Heart right ventricle (tissue), 16 donors: ENCODE measurements around the gene NHSL1. TPM values are rescaled to one million over a fixed set of nuclear protein-coding genes. Genes with fewer than 3 reads are reported as not detected.

ENCODE experiments used
- ATAC-seq, 8 donors: fragments of 200-7000 bp; cut with Tn5 transposase; one replicate each; pipeline ENCODE4 v1.9.1; 2020; ENCODE audit warnings: mild to moderate bottlenecking in 8 of 8, moderate library complexity in 8 of 8, moderate number of reproducible peaks in 1 of 8
- DNase-seq, 2 donors: peaks; one replicate each; pipeline ENCODE4 v3.0.0-alpha.2; 2020
- H3K27ac ChIP-seq, 10 donors: fragments of 200-600 bp; sonication (generic) in 2 of 10; one replicate each; pipeline versions ENCODE4 v1.5.0 to v1.8.0; 2020 to 2022; ENCODE audit warnings: mild to moderate bottlenecking in 3 of 10
- H3K27me3 ChIP-seq, 7 donors: fragments of 200-600 bp; one replicate each; pipeline ENCODE4 v1.8.0; 2021 to 2022; ENCODE audit warnings: mild to moderate bottlenecking in 2 of 7
- H3K36me3 ChIP-seq, 9 donors: fragments of 200-600 bp; sonication (generic) in 1 of 9; one replicate each; pipeline versions ENCODE4 v1.5.0 to v1.8.0; 2020 to 2022; ENCODE audit warnings: mild to moderate bottlenecking in 2 of 9
- H3K4me1 ChIP-seq, 9 donors: fragments of 200-600 bp; sonication (generic) in 1 of 9; one replicate each; pipeline versions ENCODE4 v1.5.0 to v1.8.0; 2020 to 2022; ENCODE audit warnings: mild to moderate bottlenecking in 4 of 9
- H3K4me3 ChIP-seq, 10 donors: fragments of 200-600 bp; sonication (generic) in 2 of 10; one replicate each; pipeline versions ENCODE4 v1.5.0 to v1.8.0; 2020 to 2022; ENCODE audit warnings: mild to moderate bottlenecking in 7 of 10, moderate library complexity in 2 of 10
- H3K9me3 ChIP-seq, 11 donors: fragments of 200-600 bp in 10 of 11; sonication (generic) in 2 of 11; one replicate each; pipeline versions ENCODE4 v1.5.0 to v1.8.0; 2013 to 2022; ENCODE audit warnings: mild to moderate bottlenecking in 2 of 11, control low read depth in 1 of 11, moderate library complexity in 1 of 11
- CTCF ChIP-seq, 9 donors: fragments of 200-600 bp; sonication (generic) in 2 of 9; IDR thresholded peaks; one replicate each; pipeline versions ENCODE4 v1.5.0 to v1.8.0; 2021 to 2022; ENCODE audit warnings: antibody characterized with exemption in 9 of 9, mild to moderate bottlenecking in 5 of 9, moderate library complexity in 1 of 9
- intact Hi-C, 10 donors: fragments of 100-400 bp; cut with DNase I; formaldehyde crosslinking; loops; one replicate each; pipeline versions ENCODE4 v1.11.1 to v1.14.2; 2022
- microRNA-seq, 2 donors: library from miRNA; unstranded; fragments of <30 nt; microRNA quantifications; one replicate each; pipeline ENCODE4 v1.2.0, GENCODE V29; 2021
- polyA plus RNA-seq, 2 donors: library from polyadenylated mRNA; stranded (reverse); fragments of 200-250 nt; gene quantifications; one replicate each; pipeline ENCODE4 v1.2.3, GENCODE V29; 2013
- total RNA-seq, 10 donors: library from RNA; stranded (reverse); fragmentation: NEBNext Ultra II Directional in 3 of 10; extraction: Animal tissue kit (Norgen Biotek cat#: 25700) in 3 of 10; gene quantifications; one replicate each; pipeline versions ENCODE4 v1.2.1 to v1.2.4, GENCODE V29; 2021 to 2023
- donor health status: Arrhythmogenic right ventricular cardiomyopathy.
- donor health status: ischemic (EF 13 %, LVEDD 7.1; RV severe dilation, severe dysfunction).
- donor health status: healthy with polysubstance abuse.
- donor health status: DM: no; HTN: yes; CAD: no.
- donor health status: DM: no; HTN: no; CAD: no.
- donor health status: ischemic (EF 25% LVEDD 6.9; RV normal size, moderate dysfunction).
- donor health status: ischemic (EF 25% LVEDD 5.7; RV mildly dilated, moderate dysfunction).
- donor health status: healthy.
- donor health status: DM: yes; HTN: yes; CAD: no.
- donor health status: Ischemic cardiomyopathy.
- donor health status: ischemic (EF 35%, LVEDD 5.7; RV mildly dilated, moderate dysfunction).
- donor health status: nonischemic (EF 11% LVEDD 7.7; RV severe dilation, severe dysfunction).
- donor health status: DM: yes; HTN: yes; CAD: no.
- donor health status: PGD.
- donor health status: ischemic (EF 29% LVEDD 5.4; RV normal size, mild dysfunction).
- donor health status: nonischemic (EF 23%, LVEDD 6.1; RV moderate dilation, normal function).

NHSL1 gene
- total and polyA plus RNA-seq, 12 donors = 5.0 to 97.4 (median 74.7) TPM

GRCh38 chr6:138374230-138374629 is 125.1 kb downstream of the NHSL1 start:
- DNase-seq (no peak), ATAC-seq (no peak)
- Histone ChIP-seq H3K9me3 (no peaks in the 10 kb centered on the region), H3K4me3 (no peak overlapping the region), H3K36me3 (no peaks in the 10 kb centered on the region), H3K27ac (no peak overlapping the region), H3K27me3 (no peaks in the 10 kb centered on the region), H3K4me1 (peaks cover 0 to 19% (median 0%) of the 10 kb centered on the region in 9 donors)
- intact Hi-C loops = no loop called here
- no peak for TF ChIP-seq CTCF (IDR thresholded peaks at IDR 0.05)

- Histone ChIP-seq H3K4me3 (no peak overlapping the region), H3K9me3 (peaks cover 0 to 4% (median 0%) of the 10 kb centered on the region in 11 donors), H3K4me1 (peaks cover 0 to 19% (median 0%) of the 10 kb centered on the region in 9 donors), H3K36me3 (no peaks in the 10 kb centered on the region), H3K27ac (no peak overlapping the region), H3K27me3 (no peaks in the 10 kb centered on the region)
- DNase-seq = no peak
- ATAC-seq = no peak
- intact Hi-C loops = no loop called here
- TF ChIP-seq CTCF (IDR thresholded peaks at IDR 0.05) = no peak
Measured at GRCh38 chr6:138372711-138373463, 126.4 kb downstream of the NHSL1 start.

Small RNA genes within 50 kb of the gene (microRNA-seq; reads per million reads assigned to microRNA genes)
- gene MIR3145 = 11.4 to 12.8 reads per million in 2 donors

Other genes with a start within 250 kb of the NHSL1 start
- gene SMIM28, start 121.6 kb downstream of the NHSL1 start, total RNA-seq = not detected
- not detected for gene SMIM28, start 121.6 kb downstream of the NHSL1 start, polyA plus RNA-seq
- 100 to 1,000 TPM in 5 of 10 donors, 10 to 100 TPM in 5; 88.4 to 108 (median 100) TPM for gene HEBP2, start 95.3 kb downstream of the NHSL1 start, total RNA-seq
- 100 to 1,000 TPM in 1 of 2 donors, 10 to 100 TPM in 1; 44.1 to 123 TPM for gene HEBP2, start 95.3 kb downstream of the NHSL1 start, polyA plus RNA-seq